Right lobe of liver (tissue), 4 donors: ENCODE measurements around the gene SAV1.

Source experiments
- CTCF ChIP-seq, 4 donors: fragments of 200-600 bp in 3 of 4; fragments of 450-650 bp in 1 of 4; IDR thresholded peaks; one replicate each; pipeline versions ENCODE4 v1.5.1 to v1.8.0; 2016 to 2022; ENCODE audit warnings: antibody characterized with exemption in 4 of 4, mild to moderate bottlenecking in 2 of 4
- POLR2A ChIP-seq: fragments of 450-650 bp; IDR thresholded peaks from one replicate; pipeline ENCODE4 v1.6.1; 2017; ENCODE audit warnings: antibody characterized with exemption, mild to moderate bottlenecking
- donor health status: DM: no; HTN: no; CAD: no.
- donor health status: DM: no; HTN: no; CAD: no.
- donor health status: DM: no; HTN: yes; CAD: no.

DNA sequence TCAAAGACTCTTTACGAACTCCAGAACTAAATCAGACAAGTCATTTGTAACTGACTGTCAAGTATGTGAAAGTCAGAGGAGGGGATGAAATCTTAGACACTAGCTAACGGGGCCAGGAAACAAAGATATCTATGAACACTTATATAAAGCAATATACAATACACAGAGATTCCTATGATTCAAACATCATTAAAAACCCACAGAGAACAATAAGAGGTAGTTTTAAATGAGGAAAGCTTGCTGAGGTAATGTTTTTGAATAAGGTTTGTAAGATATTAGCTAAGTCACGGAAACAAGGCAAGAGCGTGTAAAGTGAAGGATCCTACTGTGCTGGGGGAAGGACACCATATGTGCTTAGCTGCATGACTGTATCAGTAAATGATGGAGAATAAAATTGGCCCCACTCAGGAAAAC is 36.7 kb downstream of the SAV1 start:
- TF ChIP-seq CTCF (IDR thresholded peaks at IDR 0.05) (no peak), POLR2A (no peak)
